T-helper 17 cell (primary cell): ENCODE results near the gene TPSAB1. TPM values are rescaled to one million over a fixed set of nuclear protein-coding genes. Genes with fewer than 3 reads are reported as not detected.

ENCODE experiments used
- ATAC-seq: fragments of 150-1000 bp; cut with Tn5 transposase; 2 replicates; pipeline ENCODE4 v1.10.0; 2021; ENCODE audit warnings: mild to moderate bottlenecking, moderate library complexity
- DNase-seq, 3 donors: peaks; one replicate each; pipeline versions ENCODE4 v3.0.0 to v3.0.0-alpha.2; 2020 to 2021
- H3K9me3 ChIP-seq: one replicate; pipeline ENCODE4 v1.7.0; 2013; ENCODE audit warnings: low read length, mild to moderate bottlenecking; ENCODE audit not compliant: control insufficient read depth, poor library complexity, severe bottlenecking
- H3K27ac Mint-ChIP-seq: one replicate; pipeline ENCODE4 v1.8.0; 2022; ENCODE audit warnings: mild to moderate bottlenecking, moderate library complexity, mixed read lengths
- H3K27me3 Mint-ChIP-seq: one replicate; pipeline ENCODE4 v1.8.0; 2022; ENCODE audit warnings: mixed read lengths
- H3K36me3 Mint-ChIP-seq: one replicate; pipeline ENCODE4 v1.8.0; 2022; ENCODE audit warnings: low read depth, mixed read lengths
- H3K4me1 Mint-ChIP-seq: one replicate; pipeline ENCODE4 v1.8.0; 2022; ENCODE audit warnings: mild to moderate bottlenecking, mixed read lengths
- H3K4me3 Mint-ChIP-seq: one replicate; pipeline ENCODE4 v1.8.0; 2022; ENCODE audit warnings: mild to moderate bottlenecking, moderate library complexity, mixed read lengths
- total RNA-seq, 4 donors: library from RNA in 2 of 4; stranded (reverse) in 2 of 4; gene quantifications; one replicate each; pipeline ENCODE4 v1.2.3 and lab custom pipeline; 2022 to 2026

The TPSAB1 gene
- total RNA-seq, 2 donors from 2014 or later, result not detected

DNA sequence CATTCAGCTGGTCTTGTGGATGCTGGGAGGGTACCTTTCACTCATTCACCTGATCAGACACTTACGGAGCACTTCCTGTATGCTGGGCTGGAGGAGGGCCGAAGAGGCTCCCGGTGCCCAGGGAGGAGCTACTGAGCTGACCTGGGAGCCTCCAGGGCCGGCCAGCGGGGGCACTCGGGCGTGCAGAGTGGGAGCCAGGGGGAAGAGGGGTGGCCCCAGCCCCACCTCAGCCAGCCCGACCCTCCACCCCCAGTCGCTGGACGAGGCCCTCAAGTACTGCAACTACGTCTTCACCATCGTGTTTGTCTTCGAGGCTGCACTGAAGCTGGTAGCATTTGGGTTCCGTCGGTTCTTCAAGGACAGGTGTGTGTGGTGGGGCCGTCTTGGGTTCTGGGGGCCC is 25.8 kb upstream of the TPSAB1 start:
- H3K27ac Mint-ChIP-seq, result no peak overlapping the region
- ATAC-seq, result no peak
- DNase-seq, result no peak
- H3K9me3 ChIP-seq, result no peaks in the 10 kb centered on the region
- no peaks in the 10 kb centered on the region for H3K27me3 Mint-ChIP-seq
- H3K36me3 Mint-ChIP-seq, result no peaks in the 10 kb centered on the region
- peaks cover 2% of the 10 kb centered on the region for H3K4me1 Mint-ChIP-seq
- H3K4me3 Mint-ChIP-seq, result no peak overlapping the region

DNA sequence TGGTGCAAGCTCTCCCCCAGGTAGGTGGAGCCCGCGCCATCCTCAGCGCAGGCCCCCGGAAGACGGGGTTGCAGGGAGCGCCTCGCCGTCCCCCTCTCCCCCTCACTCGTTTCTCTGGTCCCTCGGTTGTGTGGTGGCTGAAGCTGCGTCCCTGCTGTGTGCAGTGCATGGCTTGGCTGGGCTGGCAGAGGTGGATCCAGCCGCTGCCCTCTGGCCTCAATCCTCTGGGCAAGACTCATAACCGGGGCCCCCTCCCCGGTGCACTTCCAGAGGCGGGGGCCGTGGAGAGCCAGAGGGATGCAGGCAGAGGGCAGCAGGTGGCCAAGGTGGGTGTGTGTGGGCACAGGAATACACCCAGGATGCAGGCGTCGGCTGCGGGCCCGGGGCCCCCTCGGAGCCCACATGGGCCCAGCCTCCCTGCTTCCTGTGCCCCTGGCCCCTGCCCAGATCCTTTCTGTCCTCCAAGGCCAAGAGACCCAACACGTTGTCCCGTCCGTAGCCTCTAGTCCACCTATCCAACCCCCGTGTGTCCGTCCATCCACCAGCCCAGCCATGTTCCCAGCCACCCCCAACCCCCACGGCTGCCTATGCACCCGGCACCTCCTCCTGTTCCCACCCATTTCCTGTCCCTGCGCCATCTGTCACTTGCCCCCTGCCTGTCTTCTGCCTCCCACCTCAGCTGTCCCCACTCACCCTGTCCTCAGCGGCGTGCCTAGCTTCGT is 24.8 kb upstream of the TPSAB1 start:
- Mint-ChIP-seq H3K4me3 (no peak overlapping the region), H3K36me3 (no peaks in the 10 kb centered on the region), H3K4me1 (peaks cover 2% of the 10 kb centered on the region), H3K27me3 (no peaks in the 10 kb centered on the region), H3K27ac (no peak overlapping the region)
- no peak for ATAC-seq
- no peak for DNase-seq
- no peaks in the 10 kb centered on the region for H3K9me3 ChIP-seq

DNA sequence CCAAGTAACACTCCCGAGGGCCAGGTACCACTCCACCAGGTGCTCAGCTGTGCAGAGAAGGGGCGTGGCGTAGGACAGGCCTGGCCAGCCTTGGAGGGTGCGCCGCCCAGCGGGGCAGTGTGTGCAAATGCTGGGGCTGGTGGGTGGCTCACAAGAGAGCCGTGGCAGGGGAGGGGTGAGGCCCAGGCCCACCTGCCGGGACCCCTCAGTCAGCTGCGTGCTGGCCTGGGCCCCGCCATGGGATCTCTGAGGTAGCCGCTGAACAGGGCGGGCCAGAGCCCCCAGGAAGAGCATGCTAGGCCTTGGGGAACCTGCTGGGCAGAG is 24.2 kb upstream of the TPSAB1 start:
- H3K9me3 ChIP-seq, result no peaks in the 10 kb centered on the region
- no peak overlapping the region for H3K4me3 Mint-ChIP-seq
- H3K36me3 Mint-ChIP-seq, result no peaks in the 10 kb centered on the region
- no peaks in the 10 kb centered on the region for H3K27me3 Mint-ChIP-seq
- DNase-seq (no peak), ATAC-seq (no peak)
- H3K4me1 Mint-ChIP-seq, result peaks cover 2% of the 10 kb centered on the region
- no peak overlapping the region for H3K27ac Mint-ChIP-seq

DNA sequence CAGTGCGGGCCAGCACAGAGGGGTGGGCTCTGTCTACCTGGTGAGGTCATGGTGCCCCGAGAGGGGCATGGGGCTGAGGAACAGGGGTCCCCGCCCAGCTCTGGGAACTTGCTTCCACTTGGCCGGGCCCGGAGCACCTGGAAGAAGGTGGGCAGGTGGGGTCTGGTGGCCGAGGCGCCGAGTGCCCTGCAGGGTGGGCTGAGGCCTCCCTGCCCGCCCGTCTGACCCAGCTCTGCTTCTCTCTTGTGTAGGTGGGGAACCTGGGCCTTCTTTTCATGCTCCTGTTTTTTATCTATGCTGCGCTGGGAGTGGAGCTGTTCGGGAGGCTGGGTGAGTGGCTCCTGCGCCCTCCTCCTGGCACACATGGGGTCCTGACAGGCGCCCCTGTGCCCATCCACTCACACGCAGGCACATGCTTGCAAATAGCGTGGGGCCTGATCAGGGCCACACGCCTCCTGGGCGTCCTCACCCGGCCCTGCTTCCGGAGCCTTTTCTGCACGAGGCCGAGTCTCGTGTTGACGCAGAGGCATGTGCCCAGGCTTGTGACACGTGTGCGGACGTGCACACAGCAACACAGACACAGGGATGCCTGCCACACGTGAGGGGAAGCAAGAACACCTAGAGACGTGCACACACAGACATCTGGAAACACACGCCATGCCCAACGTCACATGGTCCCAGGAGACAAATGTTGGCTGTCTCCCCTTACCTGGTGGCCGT is 23.7 kb upstream of the TPSAB1 start:
- no peak overlapping the region for H3K27ac Mint-ChIP-seq
- no peak for DNase-seq
- peaks cover 2% of the 10 kb centered on the region for H3K4me1 Mint-ChIP-seq
- no peaks in the 10 kb centered on the region for H3K36me3 Mint-ChIP-seq
- no peak for ATAC-seq
- H3K27me3 Mint-ChIP-seq, result no peaks in the 10 kb centered on the region
- H3K4me3 Mint-ChIP-seq, result no peak overlapping the region
- H3K9me3 ChIP-seq, result no peaks in the 10 kb centered on the region

DNA sequence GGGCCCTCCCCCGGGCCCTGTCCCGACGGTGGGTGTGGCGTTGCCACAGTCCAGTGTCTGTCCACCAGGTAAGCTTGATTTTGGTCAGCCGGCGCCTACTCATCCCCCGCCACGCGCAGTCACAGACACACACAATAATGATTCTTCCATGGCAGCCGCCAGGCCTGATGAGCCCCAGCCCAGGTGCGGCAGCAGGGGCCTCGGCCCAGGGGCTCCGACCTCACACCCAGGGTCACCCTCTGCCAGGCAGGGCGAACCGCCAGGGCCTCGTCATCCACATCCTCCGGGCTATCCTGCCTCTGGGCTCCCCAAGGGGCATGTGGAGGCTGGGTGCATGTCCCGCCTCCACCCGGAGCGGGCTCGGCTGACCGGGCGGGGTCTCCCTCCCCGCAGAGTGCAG is 23.0 kb upstream of the TPSAB1 start:
- Mint-ChIP-seq H3K27ac (no peak overlapping the region), H3K4me1 (peaks cover 2% of the 10 kb centered on the region), H3K4me3 (no peak overlapping the region), H3K27me3 (no peaks in the 10 kb centered on the region), H3K36me3 (no peaks in the 10 kb centered on the region)
- ATAC-seq (no peak), DNase-seq (no peak)
- H3K9me3 ChIP-seq, result no peaks in the 10 kb centered on the region

DNA sequence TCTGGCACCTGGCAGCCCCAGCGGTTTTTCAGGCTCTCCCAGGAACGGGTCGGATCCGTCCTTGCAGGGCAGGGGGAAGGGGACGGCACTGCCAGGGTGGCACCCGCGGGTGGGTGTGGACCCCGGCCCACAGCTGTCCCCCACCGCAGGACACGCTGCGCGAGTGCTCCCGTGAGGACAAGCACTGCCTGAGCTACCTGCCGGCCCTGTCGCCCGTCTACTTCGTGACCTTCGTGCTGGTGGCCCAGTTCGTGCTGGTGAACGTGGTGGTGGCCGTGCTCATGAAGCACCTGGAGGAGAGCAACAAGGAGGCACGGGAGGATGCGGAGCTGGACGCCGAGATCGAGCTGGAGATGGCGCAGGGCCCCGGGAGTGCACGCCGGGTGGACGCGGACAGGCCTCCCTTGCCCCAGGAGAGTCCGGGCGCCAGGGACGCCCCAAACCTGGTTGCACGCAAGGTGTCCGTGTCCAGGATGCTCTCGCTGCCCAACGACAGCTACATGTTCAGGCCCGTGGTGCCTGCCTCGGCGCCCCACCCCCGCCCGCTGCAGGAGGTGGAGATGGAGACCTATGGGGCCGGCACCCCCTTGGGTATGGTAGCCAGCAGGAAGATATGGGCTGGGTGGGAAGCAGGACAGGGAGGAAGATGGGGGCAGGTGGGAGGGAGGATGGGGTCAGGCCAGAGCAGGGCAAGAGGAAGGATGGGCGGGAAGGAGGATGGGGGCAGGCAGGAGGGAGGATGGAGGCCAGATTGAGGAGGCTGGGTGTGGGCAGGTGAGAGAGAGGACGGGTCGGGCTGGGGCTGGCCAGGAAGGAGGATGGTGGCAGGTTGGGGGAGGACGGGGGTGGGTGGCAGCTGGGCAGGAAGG is 22.2 kb upstream of the TPSAB1 start:
- no peak overlapping the region for H3K4me3 Mint-ChIP-seq
- no peak overlapping the region for H3K27ac Mint-ChIP-seq
- H3K27me3 Mint-ChIP-seq, result no peaks in the 10 kb centered on the region
- no peak for DNase-seq
- no peaks in the 10 kb centered on the region for H3K36me3 Mint-ChIP-seq
- no peaks in the 10 kb centered on the region for H3K9me3 ChIP-seq
- H3K4me1 Mint-ChIP-seq, result peaks cover 2% of the 10 kb centered on the region
- no peak for ATAC-seq

DNA sequence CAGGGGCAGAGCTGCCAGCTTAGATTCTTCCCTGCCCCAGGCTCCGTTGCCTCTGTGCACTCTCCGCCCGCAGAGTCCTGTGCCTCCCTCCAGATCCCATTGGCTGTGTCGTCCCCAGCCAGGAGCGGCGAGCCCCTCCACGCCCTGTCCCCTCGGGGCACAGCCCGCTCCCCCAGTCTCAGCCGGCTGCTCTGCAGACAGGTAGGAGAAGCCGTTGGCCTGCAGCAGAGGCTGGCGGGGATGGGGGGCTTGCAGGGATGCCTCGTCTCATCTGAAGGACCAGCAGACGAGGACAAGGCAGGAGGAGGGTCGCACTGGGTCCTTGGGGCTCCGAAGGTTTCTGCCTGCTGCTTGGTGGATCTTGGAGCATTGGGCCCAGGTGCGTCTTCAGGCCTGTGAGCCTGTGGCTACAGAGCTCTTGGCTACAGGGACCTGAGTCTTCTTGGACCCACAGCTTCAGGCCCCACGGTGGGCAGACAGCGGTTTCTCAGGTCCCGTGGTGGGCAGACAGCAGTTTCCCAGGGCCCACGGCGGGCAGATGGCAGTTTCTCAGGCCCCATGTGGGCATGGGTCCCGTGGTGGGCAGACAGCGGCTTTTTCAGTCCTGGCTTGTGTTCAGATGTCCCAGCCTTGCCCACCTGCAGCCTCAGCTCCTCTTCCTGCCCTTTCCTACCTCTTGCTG is 21.4 kb upstream of the TPSAB1 start:
- H3K27me3 Mint-ChIP-seq, result no peaks in the 10 kb centered on the region
- no peak for DNase-seq
- no peaks in the 10 kb centered on the region for H3K36me3 Mint-ChIP-seq
- no peak overlapping the region for H3K27ac Mint-ChIP-seq
- no peaks in the 10 kb centered on the region for H3K9me3 ChIP-seq
- H3K4me3 Mint-ChIP-seq, result no peak overlapping the region
- ATAC-seq, result no peak
- peaks cover 2% of the 10 kb centered on the region for H3K4me1 Mint-ChIP-seq

DNA sequence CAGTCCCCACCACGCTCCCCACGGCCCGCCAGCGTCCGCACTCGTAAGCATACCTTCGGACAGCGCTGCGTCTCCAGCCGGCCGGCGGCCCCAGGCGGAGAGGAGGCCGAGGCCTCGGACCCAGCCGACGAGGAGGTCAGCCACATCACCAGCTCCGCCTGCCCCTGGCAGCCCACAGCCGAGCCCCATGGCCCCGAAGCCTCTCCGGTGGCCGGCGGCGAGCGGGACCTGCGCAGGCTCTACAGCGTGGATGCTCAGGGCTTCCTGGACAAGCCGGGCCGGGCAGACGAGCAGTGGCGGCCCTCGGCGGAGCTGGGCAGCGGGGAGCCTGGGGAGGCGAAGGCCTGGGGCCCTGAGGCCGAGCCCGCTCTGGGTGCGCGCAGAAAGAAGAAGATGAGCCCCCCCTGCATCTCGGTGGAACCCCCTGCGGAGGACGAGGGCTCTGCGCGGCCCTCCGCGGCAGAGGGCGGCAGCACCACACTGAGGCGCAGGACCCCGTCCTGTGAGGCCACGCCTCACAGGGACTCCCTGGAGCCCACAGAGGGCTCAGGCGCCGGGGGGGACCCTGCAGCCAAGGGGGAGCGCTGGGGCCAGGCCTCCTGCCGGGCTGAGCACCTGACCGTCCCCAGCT is 20.3 kb upstream of the TPSAB1 start:
- H3K4me3 Mint-ChIP-seq, result no peak overlapping the region
- no peaks in the 10 kb centered on the region for H3K9me3 ChIP-seq
- H3K27ac Mint-ChIP-seq, result no peak overlapping the region
- H3K4me1 Mint-ChIP-seq, result no peaks in the 10 kb centered on the region
- H3K27me3 Mint-ChIP-seq, result no peaks in the 10 kb centered on the region
- DNase-seq (no peak), ATAC-seq (no peak)
- H3K36me3 Mint-ChIP-seq, result no peaks in the 10 kb centered on the region

DNA sequence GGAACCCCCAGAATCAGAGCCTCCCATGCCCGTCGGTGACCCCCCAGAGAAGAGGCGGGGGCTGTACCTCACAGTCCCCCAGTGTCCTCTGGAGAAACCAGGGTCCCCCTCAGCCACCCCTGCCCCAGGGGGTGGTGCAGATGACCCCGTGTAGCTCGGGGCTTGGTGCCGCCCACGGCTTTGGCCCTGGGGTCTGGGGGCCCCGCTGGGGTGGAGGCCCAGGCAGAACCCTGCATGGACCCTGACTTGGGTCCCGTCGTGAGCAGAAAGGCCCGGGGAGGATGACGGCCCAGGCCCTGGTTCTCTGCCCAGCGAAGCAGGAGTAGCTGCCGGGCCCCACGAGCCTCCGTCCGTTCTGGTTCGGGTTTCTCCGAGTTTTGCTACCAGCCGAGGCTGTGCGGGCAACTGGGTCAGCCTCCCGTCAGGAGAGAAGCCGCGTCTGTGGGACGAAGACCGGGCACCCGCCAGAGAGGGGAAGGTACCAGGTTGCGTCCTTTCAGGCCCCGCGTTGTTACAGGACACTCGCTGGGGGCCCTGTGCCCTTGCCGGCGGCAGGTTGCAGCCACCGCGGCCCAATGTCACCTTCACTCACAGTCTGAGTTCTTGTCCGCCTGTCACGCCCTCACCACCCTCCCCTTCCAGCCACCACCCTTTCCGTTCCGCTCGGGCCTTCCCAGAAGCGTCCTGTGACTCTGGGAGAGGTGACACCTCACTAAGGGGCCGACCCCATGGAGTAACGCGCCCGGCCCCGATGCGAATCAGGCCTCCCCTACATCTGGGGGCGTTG is 19.5 kb upstream of the TPSAB1 start:
- no peaks in the 10 kb centered on the region for H3K9me3 ChIP-seq
- ATAC-seq (no peak), DNase-seq (no peak)
- no peaks in the 10 kb centered on the region for H3K4me1 Mint-ChIP-seq
- H3K4me3 Mint-ChIP-seq, result no peak overlapping the region
- no peaks in the 10 kb centered on the region for H3K27me3 Mint-ChIP-seq
- H3K27ac Mint-ChIP-seq, result no peak overlapping the region
- H3K36me3 Mint-ChIP-seq, result no peaks in the 10 kb centered on the region

DNA sequence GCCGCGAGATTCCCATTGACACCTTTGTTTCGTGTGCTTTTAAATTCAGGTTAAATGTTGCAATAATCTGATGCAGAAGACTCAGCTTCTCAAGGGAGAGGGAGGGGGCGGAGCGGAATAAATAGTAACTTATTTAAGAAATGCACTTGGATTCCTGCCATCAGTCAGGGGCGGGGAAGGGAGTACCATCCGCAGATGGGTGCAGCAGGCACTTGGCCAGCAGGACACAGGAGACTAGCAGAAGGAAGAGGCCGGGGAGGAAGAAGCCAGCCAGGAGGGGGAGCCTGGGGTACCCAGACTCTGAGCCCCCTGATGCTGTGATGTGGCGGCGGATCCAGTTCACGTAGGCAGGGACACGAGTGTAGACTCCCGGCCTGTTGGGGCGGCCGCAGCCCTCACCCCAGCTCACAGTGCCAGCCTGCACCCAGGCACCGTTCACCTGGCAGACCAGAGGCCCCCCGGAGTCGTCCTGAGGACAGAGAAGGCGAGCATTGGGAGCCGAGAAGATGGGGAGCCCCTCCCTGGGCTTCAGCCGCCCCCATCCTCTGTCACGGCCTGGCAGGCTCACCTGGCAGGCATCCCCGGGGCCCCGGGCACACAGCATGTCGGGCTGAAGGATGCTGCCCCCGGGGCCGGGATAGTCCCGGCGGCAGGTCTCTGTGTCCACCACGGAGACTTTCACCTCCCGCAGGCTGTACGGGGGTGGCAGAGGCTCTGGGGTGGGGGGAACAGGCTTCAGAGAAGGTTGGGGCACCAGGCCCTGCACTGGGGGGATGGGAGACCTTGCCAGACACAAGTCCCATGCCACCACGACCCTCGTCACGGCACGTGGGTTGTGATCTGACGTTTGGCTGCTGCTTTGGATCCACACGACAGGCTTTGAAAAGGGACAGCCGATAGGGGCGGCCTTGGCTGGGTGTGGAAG is 18.6 kb upstream of the TPSAB1 start:
- H3K27ac Mint-ChIP-seq, result no peak overlapping the region
- DNase-seq (no peak), ATAC-seq (no peak)
- no peaks in the 10 kb centered on the region for H3K4me1 Mint-ChIP-seq
- H3K9me3 ChIP-seq, result no peaks in the 10 kb centered on the region
- no peaks in the 10 kb centered on the region for H3K36me3 Mint-ChIP-seq
- no peaks in the 10 kb centered on the region for H3K27me3 Mint-ChIP-seq
- H3K4me3 Mint-ChIP-seq, result no peak overlapping the region

DNA sequence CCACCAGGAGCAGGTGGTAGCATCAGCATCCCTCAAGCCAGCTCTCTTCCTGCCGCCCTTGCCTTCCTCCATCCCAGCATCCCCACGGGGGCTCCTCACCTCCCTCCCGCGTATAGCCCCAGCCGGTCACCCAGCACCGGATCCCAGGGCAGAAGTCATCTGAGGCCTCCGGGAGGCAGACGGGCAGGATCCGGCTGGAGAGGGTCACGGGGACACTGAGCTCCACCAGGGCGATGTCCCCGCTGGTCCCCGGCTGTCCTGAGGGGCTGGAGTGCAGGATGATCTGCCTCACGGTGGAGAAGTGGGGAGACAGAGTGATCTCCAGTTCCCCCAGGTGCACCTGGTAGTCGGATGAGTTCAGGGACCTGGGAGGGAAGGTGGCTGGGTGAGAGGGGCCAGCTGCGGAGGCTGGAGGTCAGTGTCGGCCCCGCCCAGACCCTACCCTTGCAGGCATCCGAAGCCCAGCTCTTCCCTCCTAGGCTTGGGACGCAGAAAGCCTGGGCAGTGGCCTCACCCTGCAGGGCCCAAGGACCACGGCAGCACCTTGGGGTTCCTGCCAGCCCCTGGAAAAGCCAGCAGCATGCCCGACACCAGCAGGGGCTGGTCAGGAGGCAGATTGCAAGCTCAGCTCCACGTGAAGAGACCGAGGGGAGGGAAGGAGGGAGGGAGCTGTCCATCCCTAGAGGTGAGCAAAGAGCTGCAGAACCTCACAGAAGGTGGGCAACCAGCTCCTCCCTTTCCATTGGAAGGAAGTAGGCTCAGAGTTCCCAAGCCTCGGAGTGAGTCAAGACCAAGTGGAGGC is 17.8 kb upstream of the TPSAB1 start:
- H3K9me3 ChIP-seq, result no peaks in the 10 kb centered on the region
- H3K4me1 Mint-ChIP-seq, result no peaks in the 10 kb centered on the region
- H3K27ac Mint-ChIP-seq, result no peak overlapping the region
- H3K36me3 Mint-ChIP-seq, result no peaks in the 10 kb centered on the region
- DNase-seq (no peak), ATAC-seq (no peak)
- no peak overlapping the region for H3K4me3 Mint-ChIP-seq
- H3K27me3 Mint-ChIP-seq, result no peaks in the 10 kb centered on the region
